K562 (cell line): ENCODE measurements around the gene GNS. TPM values are rescaled to one million over a fixed set of nuclear protein-coding genes. Genes with fewer than 3 reads are reported as not detected.

ENCODE experiments used
- ATF1 ChIP-seq, 2 experiments: fragments of 450-650 bp in 1 of 2; IDR thresholded peaks; 2 replicates each; pipeline ENCODE4 v1.6.1; 2016; ENCODE audit warnings: missing compliant biosample characterization in 1 of 2, missing genetic modification characterization in 1 of 2
- ATF7 ChIP-seq: fragments of 450-650 bp; IDR thresholded peaks from 2 replicates; pipeline ENCODE4 v1.7.1; 2014; ENCODE audit warnings: mild to moderate bottlenecking, moderate library complexity
- CREM ChIP-seq: IDR thresholded peaks from 2 replicates; pipeline ENCODE4 v1.6.1; 2014; ENCODE audit warnings: antibody characterized with exemption, low read depth
- DDX20 ChIP-seq: fragments of 450-650 bp; IDR thresholded peaks from 2 replicates; pipeline ENCODE4 v1.6.1; 2016; ENCODE audit warnings: missing genetic modification characterization, low read depth, mild to moderate bottlenecking, missing compliant biosample characterization, moderate library complexity
- NFATC3 ChIP-seq: fragments of 450-650 bp; IDR thresholded peaks from 2 replicates; pipeline ENCODE4 v1.6.1; 2017; ENCODE audit warnings: mild to moderate bottlenecking
- PRDM10 ChIP-seq: fragments of 450-650 bp; IDR thresholded peaks from 2 replicates; pipeline ENCODE4 v1.6.1; 2018; ENCODE audit not compliant: partially characterized antibody
- RBM22 ChIP-seq: fragments of 200-400 bp; formaldehyde crosslinking; IDR thresholded peaks from 2 replicates; pipeline ENCODE4 v1.6.1; 2018; ENCODE audit warnings: low read length, low read depth; ENCODE audit not compliant: poor library complexity, severe bottlenecking
- RCOR1 ChIP-seq, 2 experiments: IDR thresholded peaks; 2 replicates each; pipeline ENCODE4 v1.6.1; 2012; ENCODE audit warnings: low read depth in 2 of 2, low read length in 2 of 2, borderline replicate concordance in 1 of 2, improper control_type of control experiment in 1 of 2
- SNIP1 ChIP-seq: fragments of 450-650 bp; IDR thresholded peaks from 2 replicates; pipeline ENCODE4 v1.7.1; 2017; ENCODE audit warnings: low read depth, mild to moderate bottlenecking
- TCF15 ChIP-seq: fragments of 250-450 bp; sonication (Bioruptor Pico); IDR thresholded peaks from 2 replicates; pipeline ENCODE4 v1.8.0; 2022; ENCODE audit warnings: moderate library complexity, mild to moderate bottlenecking, inconsistent platforms
- ZNF592 ChIP-seq: fragments of 450-650 bp; IDR thresholded peaks from 2 replicates; pipeline ENCODE4 v1.6.1; 2017; ENCODE audit warnings: antibody characterized with exemption, mild to moderate bottlenecking
- ZNF830 ChIP-seq: fragments of 250-450 bp; sonication (Bioruptor Pico); IDR thresholded peaks from 2 replicates; pipeline ENCODE4 v1.5.0; 2021; ENCODE audit warnings: mild to moderate bottlenecking
- polyA plus RNA-seq, 8 experiments: library from polyadenylated mRNA; depleted of rRNA in 4 of 8; stranded (reverse) in 5 of 8; unstranded in 3 of 8; fragments of >200 nt; fragmentation: Nextera tagmentation in 2 of 8; fragmentation: Illumina TruSeq in 1 of 8; extraction: Ambion mirVana in 2 of 8; extraction: Trizol in 1 of 8; gene quantifications; 2 replicates each; pipeline versions ENCODE4 v1.2.1 to v1.2.3, GENCODE V29; 2011 to 2014; ENCODE audit warnings: inconsistent platforms in 1 of 8, missing spikeins in 1 of 8
- total RNA-seq, 7 experiments: library from RNA; depleted of rRNA in 6 of 7; stranded (reverse); fragments of >200 nt in 6 of 7; fragmentation: Illumina TruSeq in 2 of 7; extraction: Trizol in 2 of 7; gene quantifications; 2 replicates each; pipeline versions ENCODE4 v1.2.1 to v1.2.3, GENCODE V29; 2011 to 2021; ENCODE audit warnings: low replicate concordance in 1 of 7

GNS gene
- total and polyA plus RNA-seq, 9 of the 15 experiments (the other 6 are each of a cell fraction or from before 2014, with no cell fraction given), result 4.6 to 30.3 (median 18.9) TPM

GRCh38 chr12:64679487-64680001 lies 79.7 kb downstream of the GNS start (continued):
- peak; percentile 67 for TF ChIP-seq CREM
- peak; percentile 95 for TF ChIP-seq NFATC3
- peak; percentile 97 for TF ChIP-seq ATF7
- TF ChIP-seq TCF15, result no peak
- no peak for TF ChIP-seq ZNF830 (CRISPR knock-in tag)
- no peak for TF ChIP-seq DDX20 (tag)
- TF ChIP-seq PRDM10, result peak; percentile 6
- no peak for TF ChIP-seq RBM22
- TF ChIP-seq SNIP1, result peak; percentile 80
- TF ChIP-seq ZNF592, result 0 out of 2 replicates have a peak, but pooled peaks have one; percentile 43
- peak in 1 of 2 experiments; percentile 31; a peak in 1 of 4 replicates for TF ChIP-seq RCOR1 (IDR thresholded peaks at IDR 0.05; ENCODE audit: borderline replicate concordance in 1 of 2, low read depth in 2 of 2, low read length in 2 of 2)
- no peak for TF ChIP-seq ATF1 (CRISPR knock-in tag; IDR thresholded peaks at IDR 0.05)
- peak; percentile 56 for TF ChIP-seq ATF1 (tag; IDR thresholded peaks at IDR 0.05)
